HG03354 (cell line): ENCODE data around the gene MTHFD1.
"Not testable (repeated sequence)": the region's sequence is repeated elsewhere in the genome, so short reads cannot be mapped to it uniquely, and the experiment has no call there.

Experiments used
- ATAC-seq: cut with Tn5 transposase; IDR thresholded peaks from one replicate; pipeline ENCODE4 v1.9.1; 2021; ENCODE audit warnings: mild to moderate bottlenecking; ENCODE audit not compliant: unreplicated experiment, poor library complexity, severe bottlenecking

The MTHFD1 gene

DNA sequence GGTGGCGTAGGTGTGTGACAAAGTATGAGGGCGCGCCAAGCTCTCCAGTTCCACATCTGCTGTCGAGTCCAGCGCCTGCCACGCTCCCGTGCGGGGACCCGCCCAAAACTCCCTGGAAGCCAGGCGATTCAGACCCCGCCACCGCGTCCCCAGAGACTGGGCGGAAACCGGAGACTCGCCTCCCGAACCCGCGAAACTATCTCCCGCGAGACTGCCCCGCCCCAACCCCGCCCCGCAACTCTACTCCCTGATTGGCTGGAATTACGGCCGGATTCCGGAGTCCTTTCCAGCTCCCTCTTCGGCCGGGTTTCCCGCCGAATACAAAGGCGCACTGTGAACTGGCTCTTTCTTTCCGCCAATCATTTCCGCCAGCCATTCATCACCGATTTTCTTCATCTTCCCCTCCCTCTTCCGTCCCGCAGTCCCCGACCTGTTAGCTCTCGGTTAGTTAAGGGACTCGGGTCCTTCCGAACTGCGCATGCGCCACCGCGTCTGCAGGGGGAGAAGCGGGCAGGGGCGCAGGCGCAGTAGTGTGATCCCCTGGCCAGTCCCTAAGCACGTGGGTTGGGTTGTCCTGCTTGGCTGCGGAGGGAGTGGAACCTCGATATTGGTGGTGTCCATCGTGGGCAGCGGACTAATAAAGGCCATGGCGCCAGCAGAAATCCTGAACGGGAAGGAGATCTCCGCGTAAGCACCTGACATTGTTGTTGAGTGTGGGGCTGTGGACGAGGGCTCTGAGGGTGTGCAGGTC is at the start of gene MTHFD1:
MTHFD1 (plus strand) TSS at position 572 of the 751 bp plus-strand sequence; CDS start at position 647, 75 bp downstream.
- ATAC-seq: peak; percentile 86

DNA sequence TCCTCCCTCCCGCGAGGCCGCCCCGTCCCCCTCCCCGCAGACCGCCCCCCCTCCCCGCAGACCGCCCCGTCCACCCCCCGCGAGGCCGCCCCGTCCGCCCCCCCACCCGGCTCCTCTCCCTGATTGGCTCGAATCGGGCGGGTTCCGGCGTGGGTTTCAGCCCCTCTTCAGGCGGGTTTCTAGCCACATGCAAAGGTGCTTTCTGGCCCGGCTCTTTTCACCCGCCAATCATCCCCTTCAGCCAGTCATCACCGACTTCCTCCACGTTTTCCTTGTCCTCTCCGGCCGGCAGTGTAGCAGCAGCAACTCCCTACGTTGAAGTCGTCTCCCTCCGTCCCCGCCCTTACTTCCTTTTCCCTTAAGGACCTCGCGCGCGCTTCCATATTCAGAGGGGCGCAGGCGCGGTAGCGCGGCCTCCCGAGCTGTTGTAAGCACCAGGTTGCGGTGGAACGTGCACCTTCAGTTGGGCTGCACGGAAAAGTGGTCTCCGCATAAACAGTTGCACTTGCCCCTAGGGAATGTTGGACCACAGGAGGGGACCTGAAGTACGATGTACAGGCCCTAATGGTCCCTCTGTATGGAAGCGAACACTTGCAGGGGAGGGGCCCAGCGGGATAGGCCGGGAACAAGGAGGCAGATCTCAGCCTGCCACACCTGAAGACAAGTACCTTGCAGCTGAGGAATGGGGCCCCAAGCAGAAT is 49.4 kb upstream of the MTHFD1 start:
- peak; percentile 85 for ATAC-seq

DNA sequence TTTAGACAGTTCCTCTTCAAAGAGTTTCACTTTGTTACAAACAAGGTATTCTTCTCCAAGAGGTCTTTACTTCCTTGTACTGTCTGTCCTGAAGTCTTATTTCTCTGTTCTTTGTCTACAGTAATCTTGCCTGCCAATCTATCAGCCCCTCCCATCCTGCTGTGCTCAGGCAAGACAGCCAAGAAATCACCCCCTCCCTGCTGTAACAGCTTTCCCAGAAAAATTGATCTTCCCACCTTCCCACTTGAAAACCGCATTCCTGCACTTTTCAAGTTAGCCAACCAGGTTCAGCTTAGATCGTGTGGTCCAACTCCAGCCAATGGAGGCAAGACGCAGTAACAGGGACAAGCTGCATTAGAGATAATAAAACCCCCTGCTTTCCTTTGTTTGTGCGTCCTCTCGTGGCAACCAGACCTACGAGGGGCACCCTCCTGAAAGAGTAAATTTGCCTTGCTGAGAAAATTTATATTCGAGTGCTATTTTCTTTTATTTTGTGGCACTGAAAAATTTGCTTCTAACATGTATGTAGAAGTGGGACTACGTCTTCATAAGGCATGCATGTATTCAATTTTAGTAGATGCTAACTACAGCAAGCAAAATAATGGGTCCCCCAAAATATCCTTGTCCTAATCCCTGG is 47.5 kb upstream of the MTHFD1 start:
- no peak for ATAC-seq

DNA sequence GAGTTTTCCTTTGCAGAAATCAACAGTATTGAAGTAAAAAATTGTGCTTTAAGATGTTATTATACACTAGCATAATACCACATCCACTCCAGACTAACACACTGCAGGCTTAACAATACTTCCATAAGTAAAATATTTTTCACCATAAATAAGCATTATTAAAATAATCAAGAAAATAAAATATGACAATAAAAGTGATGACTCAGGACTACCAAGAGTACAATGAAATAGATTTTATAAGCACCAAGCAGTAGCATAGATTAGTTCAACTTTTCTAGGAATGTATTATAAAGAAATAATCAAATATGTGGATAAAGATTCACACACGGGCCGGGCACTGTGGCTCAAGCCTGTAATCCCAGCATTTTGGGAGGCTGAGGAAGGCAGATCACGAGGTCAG is 40.4 kb upstream of the MTHFD1 start:
- no peak for ATAC-seq

DNA sequence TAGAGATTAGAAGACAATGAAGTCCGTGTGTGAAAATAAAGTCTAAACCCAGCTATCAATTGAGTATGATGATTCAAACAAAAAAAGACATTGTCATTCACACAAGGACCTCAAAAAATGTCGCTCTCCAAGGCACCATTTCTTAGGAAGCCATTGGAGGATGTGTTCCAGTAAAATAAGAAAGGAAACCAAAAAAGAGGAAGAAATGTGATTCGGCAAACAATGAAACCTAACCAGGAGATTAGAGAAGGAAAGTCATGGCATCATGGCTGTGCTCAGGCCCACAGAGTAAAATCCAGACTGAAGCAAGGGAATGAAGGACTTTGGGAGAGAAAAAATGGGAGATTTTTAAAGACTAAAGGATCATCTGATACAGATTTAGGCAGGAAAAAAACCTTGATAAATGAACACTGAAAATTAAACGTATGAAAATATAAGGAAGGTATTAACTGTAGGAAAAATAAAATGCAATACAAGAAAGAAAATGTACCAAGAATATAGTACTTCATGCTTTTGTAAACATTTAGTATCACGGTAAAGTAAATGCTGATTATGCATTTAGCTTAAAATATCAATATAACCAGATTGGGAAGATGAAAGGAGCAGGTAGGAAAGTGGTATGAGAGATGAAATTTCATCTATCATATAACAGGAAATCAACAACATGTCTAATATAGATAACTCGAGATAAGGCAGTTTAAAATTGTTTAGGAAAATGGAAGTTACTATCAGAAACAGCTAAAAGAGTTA is 38.2 kb upstream of the MTHFD1 start:
- ATAC-seq: no peak

DNA sequence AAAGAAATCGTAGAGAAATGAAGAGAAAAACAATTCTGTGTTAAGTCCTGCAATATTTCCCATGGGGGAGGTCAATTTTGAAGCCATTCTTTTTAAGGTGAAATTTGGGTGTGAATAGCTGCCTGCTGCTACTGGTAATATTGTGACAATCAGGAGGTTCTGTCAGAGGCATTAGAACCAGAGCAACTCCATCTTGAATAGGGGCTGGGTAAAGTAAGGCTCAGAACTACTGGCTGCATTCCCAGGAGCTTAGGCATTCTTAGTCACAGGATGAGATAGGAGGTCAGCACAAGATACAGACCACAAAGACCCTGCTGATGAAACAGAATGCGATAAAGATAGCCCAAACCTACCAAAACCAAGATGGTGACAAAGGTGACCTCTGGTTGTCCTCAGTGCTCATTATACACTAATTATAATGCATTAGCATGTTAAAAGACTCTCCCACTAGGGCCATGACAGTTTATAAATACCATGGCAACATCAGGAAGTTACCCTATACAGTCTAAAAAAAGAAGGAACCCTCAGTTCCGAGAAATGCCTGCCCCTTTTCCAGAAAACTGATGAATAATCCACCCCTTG is 24.8 kb upstream of the MTHFD1 start:
- ATAC-seq: no peak

DNA sequence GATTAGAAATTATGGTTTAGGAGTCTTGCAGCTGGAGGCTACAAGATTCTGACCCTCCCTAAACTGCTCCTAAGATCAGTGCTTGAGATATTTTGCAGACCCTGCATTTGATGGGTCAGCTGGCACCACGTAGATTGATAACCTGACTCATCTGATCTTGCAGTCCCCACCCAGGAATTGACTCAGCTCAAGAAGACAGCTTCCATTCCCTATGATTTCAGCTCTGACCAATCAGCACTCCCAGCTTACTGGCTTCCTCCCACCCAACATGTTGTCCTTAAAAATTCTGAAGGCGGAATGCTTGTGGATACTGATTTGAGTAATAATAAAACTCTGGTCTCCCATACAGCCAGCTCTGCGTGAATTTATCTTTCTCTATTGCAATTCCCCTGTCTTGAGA is 23.2 kb upstream of the MTHFD1 start:
- ATAC-seq: no peak

DNA sequence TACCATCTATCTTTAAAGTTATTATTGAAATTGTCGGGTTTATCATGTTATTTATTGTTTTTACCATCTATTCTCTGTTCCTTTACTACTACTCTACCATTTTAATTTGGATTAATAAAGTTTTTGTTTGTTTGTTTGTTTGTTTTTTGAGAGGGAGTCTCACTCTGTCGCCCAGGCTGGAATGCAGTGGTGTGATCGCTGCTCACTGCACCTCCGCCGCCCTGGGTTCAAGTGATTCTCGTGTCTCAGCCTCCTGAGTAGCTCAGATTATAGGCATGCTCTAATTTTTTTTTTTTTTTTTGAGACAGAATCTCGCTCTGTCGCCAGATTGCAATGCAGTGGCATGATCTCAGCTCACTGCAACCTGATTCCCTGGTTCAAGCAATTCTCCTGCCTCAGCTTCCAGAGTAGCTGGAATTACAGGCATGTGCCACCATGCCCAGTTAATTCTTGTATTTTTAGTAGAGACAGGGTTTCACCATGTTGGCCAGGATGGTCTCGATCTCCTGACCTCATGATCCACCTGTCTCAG is 22.7 kb upstream of the MTHFD1 start:
- ATAC-seq: not testable (repeated sequence)

DNA sequence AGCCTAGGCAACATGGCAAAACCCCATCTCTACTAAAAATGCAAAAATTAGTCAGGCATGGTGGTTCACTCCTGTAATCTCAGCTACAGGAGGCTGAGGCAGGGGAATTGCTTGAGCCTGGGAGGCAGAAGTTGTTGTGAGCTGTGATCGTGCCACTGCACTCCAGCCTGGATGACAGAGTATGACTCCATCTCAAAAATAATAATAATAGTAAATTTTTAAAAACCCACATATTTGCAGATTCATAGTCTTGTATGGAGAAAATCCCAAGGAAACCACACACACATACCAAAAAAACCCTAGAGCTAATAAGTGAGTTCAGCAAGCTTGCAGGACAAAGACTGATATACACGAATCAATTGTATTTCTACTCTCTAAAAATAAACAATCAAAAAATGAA is 19.0 kb upstream of the MTHFD1 start:
- no peak for ATAC-seq

DNA sequence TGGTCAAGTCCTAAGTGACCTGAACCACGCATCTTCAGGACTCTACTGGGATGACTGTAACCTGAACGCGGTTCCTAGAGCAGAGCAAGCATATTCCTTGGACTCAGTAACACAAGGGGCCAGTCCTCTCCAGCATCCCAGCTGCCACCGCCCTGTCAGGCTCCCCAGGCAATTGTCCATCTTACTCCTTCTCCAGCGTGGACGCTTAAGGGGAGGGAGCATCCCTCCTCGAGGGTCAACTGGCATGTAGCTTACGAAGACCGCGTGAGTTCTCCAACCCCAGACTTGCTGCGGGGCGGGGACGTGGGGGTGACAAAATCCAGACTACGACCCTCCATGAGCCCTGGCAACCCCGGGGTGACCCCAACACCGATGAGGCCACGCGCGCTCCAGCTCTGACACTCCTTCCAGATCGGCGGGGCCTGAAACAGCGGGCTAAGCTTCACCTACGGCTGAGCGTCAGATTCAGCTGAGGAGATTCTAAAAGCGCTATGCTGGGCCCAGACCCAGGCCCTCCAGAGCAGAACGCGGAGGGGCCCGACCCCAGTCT is 846 bp upstream of the MTHFD1 start:
- peak; percentile 1 for ATAC-seq

DNA sequence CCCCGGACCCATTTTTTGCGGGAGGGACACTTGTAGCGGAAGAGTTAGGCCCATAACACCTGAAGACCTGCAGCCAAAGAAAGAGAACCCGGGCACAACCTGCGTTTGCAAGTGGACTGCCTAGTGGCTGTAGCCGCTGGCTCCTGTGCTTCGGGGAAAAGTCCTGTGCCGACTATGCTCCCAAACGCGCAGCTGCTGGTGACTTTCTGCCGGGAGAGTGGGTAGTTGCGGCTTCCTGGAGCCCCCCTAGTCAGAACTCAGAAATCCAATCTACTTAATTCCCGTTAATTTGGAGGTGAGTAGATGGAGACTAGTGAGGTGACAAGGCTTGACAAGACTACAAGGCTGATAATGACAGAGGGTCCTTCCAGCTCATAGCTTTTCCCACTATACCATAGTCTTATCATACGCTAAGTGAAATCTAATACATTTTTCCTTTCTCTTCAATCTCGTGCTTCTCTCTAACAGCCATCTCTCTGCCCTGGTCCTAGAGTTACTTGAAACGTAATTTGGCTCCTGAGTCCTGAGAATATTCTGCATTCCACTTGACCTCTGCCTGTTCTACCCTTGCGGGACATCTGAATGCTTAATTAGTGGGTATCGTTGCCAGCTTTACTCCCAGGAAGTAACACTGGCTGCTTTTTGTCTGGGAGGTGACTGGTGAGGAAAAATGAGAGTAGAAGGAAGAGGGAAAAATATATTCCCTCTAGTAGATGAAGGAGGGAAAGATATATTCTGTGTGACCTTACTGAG is 556 bp downstream of the MTHFD1 start:
- ATAC-seq: no peak

DNA sequence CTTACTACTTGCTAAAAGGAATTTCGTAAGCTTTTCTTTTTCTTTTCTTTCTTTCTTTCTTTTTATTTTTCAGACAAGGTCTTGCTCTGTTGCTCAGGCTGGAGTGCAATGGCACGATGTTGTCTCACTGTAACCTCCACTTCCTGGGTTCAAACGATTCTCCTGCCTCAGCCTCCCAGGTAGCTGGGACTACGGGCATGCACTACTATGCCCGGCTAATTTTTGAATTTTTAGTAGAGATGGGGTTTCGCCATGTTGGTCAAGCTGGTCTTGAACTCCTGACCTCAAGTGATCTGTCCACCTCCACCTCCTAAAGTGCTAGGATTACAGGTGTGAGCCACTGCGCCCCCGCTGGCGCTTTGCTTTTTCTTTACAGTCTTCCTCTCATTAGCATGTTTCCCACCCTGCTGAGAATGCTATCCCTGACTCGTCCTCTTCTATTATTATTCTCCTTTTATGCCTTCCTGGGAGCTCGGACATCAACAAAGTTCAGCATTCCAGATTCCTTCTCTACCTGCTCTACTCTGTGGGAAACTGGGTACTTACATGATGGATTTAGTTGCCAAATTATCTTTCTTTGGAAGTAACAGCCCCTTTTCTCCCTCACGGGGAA is 3.1 kb downstream of the MTHFD1 start:
- no peak for ATAC-seq

DNA sequence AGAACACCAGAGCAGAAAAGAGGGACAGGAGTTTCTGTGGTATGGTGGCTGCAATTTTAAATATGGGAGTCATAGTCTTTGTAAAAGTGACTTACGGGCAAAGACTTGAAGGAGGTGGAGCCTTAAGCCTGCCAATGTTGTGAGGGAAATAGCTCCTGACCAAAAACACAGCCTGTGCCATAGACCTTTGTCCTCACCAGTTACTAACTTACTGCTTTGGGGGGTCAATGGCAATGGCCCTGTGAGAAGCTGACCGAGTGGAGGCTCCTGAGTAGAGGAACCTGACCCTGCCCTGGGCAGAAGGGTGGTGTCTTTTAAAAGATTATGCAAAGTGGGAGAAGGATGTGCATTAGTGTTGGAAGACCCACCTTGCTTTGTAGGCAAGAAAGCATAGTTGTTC is 3.8 kb downstream of the MTHFD1 start:
- no peak for ATAC-seq

DNA sequence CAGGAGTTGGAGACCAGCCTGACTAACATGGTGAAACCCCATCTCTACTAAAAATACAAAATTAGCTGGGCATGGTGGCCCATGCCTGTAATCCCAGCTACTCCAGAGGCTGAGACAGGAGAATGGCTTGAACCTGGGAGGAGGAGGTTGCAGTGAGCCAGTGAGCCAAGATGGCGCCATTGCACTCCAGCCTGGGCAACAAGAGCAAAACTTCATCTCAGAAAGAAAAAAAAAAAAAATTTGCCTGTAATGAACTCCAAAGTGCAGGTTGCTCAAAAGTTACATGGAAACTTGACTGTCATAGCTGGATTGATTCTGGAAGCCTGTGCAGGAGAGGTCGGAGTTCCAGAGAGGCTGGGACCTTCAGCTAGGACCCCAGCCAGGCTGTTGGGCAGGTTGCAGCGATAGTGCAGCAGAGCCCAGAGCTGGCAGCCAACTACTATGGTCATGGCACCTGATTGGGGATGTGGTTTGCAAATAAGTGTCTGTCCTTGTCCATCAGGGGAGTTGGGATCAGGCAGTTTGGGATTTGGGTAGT is 5.1 kb downstream of the MTHFD1 start:
- ATAC-seq: not testable (repeated sequence)

DNA sequence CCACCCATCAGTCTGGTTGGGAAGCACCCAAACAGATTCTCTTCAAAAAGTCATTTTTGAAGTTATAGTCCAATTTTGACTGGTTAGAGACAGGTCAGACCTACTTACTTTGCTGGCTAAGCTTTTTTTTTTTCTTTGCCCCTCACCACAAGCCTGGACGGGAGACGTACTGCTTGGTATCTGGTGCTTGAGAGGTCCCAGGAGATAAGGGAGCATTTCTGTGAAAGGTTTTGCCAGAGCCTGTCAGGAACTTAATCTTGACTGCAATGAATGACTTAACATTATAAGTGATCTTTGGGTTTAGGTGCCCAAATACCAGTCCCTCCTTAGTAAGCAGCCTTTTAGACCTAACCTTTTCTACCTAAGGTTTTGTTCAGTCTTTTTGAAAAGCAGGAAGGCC is 6.3 kb downstream of the MTHFD1 start:
- no peak for ATAC-seq

DNA sequence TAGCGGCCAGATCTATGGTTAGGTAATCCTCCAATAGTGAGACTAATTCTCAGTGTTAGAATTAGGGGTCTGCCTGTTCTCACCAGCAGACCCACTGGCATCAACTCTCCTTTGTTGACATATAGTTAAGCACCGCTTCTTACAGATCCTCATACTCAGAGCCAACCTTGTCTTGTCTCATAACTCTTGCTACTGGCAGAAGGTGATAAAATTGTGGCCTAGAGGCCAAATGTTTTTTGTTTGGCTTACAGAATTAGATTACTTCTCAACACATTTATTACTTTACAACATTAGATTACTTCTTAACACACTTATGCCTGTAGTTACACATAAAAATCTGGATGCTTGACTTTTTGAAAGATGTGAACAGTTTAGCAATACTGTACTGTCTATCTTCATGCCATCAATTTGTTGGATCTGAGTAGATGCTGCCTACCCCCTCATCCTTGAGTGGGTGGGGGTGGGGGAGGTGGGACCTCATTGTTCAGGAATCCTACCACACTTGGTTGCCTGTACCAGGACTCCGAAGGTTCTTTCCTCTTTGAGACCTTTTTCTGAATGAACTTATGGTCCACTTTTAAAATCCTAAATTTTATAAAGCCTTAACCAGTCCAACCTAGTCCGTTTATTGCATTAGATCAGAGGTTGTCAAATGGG is 7.0 kb downstream of the MTHFD1 start:
- ATAC-seq: no peak

DNA sequence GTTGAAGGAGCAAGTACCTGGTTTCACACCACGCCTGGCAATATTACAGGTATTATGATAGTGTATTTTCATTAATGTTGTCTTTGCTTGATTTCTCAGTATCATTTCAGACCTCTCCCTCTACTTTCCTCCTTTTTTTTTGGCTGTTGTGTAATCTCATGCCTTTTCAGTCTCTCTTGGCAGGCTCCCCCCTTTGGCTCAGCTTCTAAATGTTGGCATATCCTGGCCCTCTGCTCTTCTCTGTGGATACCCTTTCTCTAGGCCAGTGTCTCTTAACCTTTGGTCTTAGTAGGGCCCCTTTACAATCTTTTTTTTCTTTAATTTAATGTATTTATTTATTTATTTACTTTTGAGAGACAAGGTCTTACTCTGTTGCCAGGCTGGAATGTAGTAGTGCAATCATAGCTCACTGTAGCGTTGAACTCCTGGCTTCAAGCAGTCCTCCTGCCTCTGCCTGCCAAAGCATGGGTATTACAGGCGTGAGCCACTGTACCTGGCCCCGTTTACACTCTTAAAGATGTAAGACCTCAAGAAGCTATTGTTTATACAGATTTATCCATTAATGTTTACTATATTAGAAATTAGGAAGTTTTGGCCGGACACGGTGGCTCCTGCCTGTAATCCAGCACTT is 12.8 kb downstream of the MTHFD1 start:
- no peak for ATAC-seq
